ENCODE measurements around the gene OCA2.
"Not testable (repeated sequence)": the region's sequence is repeated elsewhere in the genome, so short reads cannot be mapped to it uniquely, and the experiment has no call there.

The OCA2 gene

DNA sequence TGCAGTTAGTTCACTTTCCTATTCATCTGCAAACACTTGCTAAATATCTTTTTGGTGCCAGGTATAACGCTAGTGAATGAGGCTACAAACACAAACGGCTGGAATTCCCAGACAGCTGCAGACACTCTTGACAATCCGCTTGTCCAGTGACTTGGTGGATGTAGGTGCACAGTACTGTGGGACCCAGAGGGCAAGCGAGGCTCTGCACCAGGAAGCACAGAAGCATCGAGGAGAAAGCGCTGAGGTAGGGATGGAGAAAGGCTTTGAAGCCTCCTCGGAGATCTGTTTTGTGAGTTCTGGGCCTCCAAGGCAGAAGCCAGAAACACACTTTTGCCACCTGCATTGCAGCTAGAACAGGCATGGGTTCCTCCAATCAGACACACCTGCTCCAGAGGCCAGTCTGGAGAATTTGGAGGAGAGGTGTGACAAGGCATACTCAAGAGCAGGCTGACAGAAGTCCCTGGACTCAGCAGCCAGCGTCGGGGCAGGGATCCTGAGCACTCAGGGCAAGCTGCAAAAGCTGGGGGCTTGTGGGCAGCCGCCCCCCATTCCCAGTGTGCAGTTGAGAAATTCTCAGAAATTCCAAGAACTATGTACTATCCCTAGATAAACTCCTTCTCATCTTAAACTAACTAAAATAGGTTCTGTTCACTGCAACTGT is 232.5 kb downstream of the OCA2 start:
- no peak for DNase-seq

GRCh38 chr15:27865926-27866325 is 233.2 kb downstream of the OCA2 start:
- no peak for DNase-seq

DNA sequence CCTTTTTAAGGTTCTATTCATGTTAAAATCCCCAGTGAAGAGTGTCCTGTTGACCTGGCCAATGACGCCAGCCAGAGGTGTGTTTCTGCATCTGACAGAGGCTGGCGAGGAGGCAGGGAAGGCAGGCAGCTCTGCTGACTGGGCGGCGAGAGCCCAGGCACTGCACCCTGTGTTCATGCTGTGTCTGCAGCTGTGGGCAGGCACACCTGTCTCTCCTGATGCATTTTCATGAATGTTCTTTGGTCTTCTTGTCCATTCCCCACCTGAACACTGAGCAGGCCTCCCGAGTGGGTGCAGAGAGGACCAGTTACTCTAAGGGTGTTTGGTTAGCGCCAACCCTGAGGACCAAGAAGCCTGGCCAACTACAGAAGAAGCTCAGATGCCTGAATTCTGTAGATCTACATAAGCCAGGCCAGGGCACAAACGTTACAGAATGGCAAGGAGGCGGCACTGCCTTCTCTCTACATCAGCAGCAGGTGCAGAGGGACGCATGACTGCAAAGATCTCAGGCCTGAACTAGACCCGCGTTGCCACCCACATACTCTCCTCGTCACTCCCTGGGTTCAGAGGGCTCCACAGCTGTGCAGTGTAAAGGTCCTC is 233.7 kb downstream of the OCA2 start:
- DNase-seq: no peak

DNA sequence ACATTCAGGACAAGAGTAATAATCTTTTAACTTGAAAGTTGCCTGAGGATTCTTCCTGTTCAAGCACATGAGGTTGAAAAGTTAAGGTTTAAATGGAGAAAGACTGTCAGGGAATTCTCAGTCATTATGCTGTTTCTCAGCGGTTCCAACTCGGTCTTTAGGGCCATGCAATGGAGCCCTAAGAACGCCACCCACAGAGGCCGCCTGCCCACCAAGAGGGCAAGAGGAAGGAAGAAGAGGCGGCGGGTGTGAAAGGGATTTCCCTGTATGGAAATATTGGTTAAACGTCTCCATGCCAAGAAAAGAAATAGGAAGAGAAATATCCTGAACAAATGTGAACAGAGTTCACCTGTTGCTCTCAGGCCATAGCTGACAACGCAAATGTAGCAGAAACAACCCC is 234.4 kb downstream of the OCA2 start:
- DNase-seq: no peak

- DNase-seq: no peak
These were observed 235.0 kb downstream of the OCA2 start for GRCh38 chr15:27864086-27864485.

DNA sequence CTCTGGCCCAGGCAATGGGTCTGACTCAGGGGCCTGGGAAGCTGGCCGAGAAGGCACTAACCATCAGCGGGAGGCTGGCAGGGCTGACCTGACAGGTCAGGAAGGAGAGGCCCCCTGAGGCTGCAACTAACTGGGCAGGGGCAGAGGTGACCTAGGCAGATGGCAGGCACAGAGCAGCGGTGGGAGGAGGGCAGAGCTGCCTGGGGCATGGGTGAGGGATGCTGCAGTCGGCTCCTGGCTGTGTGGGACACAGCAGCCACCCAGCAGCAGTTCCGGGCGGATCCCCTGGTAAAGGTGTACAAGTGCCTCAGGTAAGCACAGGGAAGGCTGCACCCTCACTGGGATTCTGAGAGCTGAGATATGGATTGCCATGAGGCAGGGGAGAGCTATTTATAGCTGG is 236.1 kb downstream of the OCA2 start:
- no peak for DNase-seq

GRCh38 chr15:27861171-27861570 is 237.9 kb downstream of the OCA2 start:
- no peak for DNase-seq

- DNase-seq: no peak
These were observed 244.0 kb downstream of the OCA2 start for GRCh38 chr15:27855137-27855536.

- no peak for DNase-seq
These were observed 244.5 kb downstream of the OCA2 start for GRCh38 chr15:27854601-27855000.

DNA sequence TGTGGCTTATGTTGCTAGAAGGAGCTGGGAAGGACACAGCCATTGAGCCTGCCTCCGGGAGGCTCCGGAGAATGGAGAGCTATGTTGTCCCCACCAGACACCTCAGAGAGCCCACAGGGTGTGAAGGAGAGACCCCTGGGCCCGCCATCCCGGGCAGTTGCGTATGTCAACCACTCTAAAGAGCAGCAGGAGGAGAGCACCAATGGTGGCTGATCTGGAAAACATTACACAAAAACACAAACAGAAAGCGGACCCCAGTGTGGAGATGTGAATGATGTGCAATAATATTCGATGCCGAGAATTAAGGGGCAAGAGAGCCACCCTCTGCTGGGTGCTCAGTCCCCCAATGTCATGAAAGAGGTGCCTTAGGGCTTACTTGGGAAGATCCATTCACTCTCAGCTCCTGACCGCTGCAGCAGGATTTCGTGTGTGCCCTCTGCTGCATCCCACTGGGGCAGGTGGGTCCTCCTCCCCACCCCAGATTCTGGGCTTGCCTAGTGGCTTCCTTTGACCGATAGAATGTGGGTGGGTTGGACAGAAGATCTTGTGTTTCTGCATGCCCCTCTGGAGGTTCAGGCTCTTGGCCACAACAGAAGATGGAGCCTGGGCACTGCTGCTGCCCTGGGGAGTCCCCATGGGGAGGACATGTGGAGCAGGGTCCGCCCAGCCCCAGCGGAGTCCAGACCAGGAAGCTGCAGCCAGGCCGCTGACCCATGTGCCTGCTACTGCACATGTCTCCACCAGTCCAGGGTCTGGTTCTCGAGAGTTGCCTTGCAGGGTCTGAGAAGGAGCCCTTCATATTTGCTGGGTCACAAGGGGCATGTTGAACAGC is 245.3 kb downstream of the OCA2 start:
- no peak for DNase-seq

DNA sequence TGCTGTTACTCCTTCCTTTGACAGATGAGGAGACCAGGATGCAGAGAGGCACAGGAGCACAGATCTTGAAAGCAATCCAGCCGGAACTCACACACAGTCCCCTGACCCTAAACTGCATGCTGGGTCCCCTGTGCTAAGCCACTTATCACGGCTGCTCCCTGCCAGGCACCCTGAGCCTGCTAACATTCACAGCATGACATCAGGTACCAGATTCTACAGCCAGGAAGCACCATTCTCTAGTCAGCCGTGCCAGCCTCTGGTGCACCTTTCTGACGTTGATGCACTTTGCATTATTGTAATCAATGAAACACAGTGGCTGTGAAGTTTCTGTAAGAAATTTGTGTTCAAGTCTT is 247.3 kb downstream of the OCA2 start:
- DNase-seq: no peak

GRCh38 chr15:27850981-27851857 is 247.9 kb downstream of the OCA2 start:
- no peak for DNase-seq

DNA sequence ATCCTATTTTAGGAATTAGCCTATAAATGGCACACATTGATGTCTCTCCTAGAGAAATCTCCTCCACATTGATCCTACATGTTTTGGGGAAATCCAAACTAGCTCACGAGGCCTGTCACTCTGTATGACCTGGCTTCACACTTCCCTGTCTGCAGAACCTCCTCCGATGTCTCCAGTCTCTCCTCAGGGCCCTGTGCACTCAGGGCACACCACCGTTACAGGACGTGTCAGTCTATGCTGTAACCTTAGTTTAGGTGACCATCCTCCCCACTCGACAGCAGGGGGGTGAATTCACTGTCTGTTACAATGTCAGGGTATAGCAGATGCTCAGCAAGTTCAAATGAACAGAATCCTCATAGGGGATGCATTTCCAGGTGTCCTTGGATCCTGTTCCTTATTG is 249.1 kb downstream of the OCA2 start:
- DNase-seq: no peak

- not testable (repeated sequence) for DNase-seq
These were observed 250.2 kb downstream of the OCA2 start for GRCh38 chr15:27848936-27849335.

GRCh38 chr15:27847775-27848710 is 251.1 kb downstream of the OCA2 start:
- peak; percentile 5 to 9 for DNase-seq

DNA sequence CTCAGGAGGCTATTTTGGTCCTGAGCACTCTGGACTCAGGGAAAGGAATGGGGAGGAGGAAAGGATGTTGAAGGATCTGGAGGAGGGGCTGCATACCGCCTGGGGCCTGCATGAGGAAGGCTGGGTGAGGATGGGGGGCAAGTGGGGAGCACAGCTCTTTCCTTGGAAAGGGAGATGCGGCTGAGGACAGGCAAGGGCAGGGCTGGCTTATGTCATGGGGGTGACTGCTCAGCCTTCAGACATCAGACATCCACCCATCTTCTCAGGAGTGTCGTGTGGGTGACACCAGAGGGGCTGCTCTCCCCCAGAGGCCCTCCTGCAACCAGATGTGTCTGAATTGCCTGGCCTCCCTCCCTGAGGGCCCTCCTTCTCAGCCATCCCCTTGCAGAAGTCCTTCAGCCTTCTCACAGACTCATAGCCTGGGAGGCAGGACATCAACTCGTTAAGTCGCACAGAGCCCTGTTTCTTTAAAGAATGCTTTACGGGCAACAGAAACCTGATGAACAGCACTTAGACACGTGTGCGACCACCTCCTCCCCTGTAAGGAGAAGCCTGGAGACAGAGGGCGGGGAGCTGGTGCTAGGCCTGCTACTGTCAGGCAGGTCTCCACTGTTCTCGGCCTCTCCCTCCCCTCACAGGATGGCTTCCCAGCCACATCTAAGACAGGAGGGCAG is 252.3 kb downstream of the OCA2 start:
- DNase-seq: no peak

- DNase-seq: no peak
These were observed 253.4 kb downstream of the OCA2 start for GRCh38 chr15:27845535-27846369.

DNA sequence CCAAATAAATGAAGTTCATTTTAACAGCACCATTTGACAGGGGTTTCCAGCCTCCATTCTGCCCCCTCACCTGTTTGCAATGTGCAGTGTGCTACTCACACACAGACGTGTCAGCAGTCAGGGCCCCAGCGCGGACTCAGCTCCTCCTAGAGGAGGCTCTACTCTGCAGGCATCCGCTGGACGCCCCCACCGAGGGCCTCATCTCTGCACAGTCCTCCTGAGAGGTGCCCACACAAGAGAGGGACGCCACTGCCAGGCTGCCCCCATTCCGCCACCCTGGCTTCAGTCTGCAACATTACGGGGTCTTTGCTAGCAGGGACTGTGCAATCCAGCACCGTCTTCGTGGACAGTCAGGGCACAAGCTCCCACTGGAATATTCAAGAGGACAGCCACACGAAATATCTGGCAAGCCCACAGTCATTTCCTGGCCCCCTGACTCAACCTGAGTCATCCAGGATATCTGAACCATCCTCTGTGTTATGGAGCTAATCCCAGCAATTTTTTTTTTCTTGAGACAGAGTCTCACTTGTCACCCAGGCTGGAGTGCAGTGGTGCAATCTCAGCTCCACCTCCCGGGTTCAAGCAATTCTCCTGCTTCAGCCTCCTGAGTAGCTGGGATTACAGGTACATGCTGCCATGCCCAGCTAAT is 255.0 kb downstream of the OCA2 start:
- DNase-seq: no peak

DNA sequence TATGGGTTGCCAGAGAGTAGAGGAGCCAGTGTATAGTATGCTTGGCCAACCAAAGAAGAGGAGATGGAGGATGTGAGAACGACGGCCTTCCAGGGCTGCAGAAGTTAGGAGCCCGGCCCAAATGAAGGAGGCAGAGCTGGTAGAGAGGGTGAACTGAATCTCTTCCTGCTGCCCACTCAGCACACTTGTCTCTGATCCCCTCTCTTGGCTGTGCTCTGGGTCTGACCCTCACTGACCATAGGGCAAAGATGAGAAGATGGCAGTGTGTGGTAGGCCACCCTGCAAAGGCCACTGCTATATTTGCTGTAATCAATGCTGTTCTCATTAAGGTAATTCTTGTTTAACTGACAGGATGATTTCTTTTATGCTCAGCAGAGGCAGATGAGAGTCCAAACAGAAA is 256.0 kb downstream of the OCA2 start:
- DNase-seq: no peak

- no peak for DNase-seq
These were observed 256.6 kb downstream of the OCA2 start for GRCh38 chr15:27842526-27842925.
